HUES48 (cell line): Measurements from ENCODE around the gene NR3C1.

Experiments
- H3K27ac ChIP-seq: one replicate; pipeline ENCODE4 v1.7.0; 2013; ENCODE audit warnings: low read depth, low read length, inconsistent platforms
- H3K27me3 ChIP-seq: 2 replicates; pipeline ENCODE4 v1.6.1; 2013; ENCODE audit warnings: mild to moderate bottlenecking, low read length; ENCODE audit not compliant: control insufficient read depth, insufficient read depth
- H3K36me3 ChIP-seq: 2 replicates; pipeline ENCODE4 v1.6.1; 2013; ENCODE audit warnings: low read length; ENCODE audit not compliant: control insufficient read depth, insufficient read depth
- H3K4me1 ChIP-seq: 2 replicates; pipeline ENCODE4 v1.6.1; 2013; ENCODE audit warnings: mild to moderate bottlenecking, low read length; ENCODE audit not compliant: control insufficient read depth, insufficient read depth
- H3K4me3 ChIP-seq: 2 replicates; pipeline ENCODE4 v1.5.1; 2013; ENCODE audit warnings: mild to moderate bottlenecking, low read depth, low read length
- H3K9ac ChIP-seq: 2 replicates; pipeline ENCODE4 v1.6.1; 2013; ENCODE audit warnings: mild to moderate bottlenecking, low read depth, low read length, moderate library complexity
- H3K9me3 ChIP-seq: 2 replicates; pipeline ENCODE4 v1.6.1; 2013; ENCODE audit warnings: low read length; ENCODE audit not compliant: control insufficient read depth, insufficient read depth

Gene NR3C1

GRCh38 chr5:143359869-143360268, 43.6 kb downstream of the NR3C1 start:
- Histone ChIP-seq H3K4me1 (peaks cover 25% of the 10 kb centered on the region), H3K4me3 (no peak overlapping the region), H3K27me3 (no peaks in the 10 kb centered on the region), H3K9me3 (no peaks in the 10 kb centered on the region), H3K36me3 (no peaks in the 10 kb centered on the region), H3K27ac (no peak overlapping the region), H3K9ac (no peak overlapping the region)

- Histone ChIP-seq H3K27ac (no peak overlapping the region), H3K4me1 (peaks cover 15% of the 10 kb centered on the region), H3K36me3 (no peaks in the 10 kb centered on the region), H3K27me3 (no peaks in the 10 kb centered on the region), H3K9me3 (no peaks in the 10 kb centered on the region), H3K9ac (no peak overlapping the region), H3K4me3 (no peak overlapping the region)
These were observed 46.5 kb downstream of the NR3C1 start for GRCh38 chr5:143356855-143357583.

GRCh38 chr5:143355710-143356109, 47.8 kb downstream of the NR3C1 start:
- no peaks in the 10 kb centered on the region for H3K27me3 ChIP-seq
- no peak overlapping the region for H3K4me3 ChIP-seq
- H3K4me1 ChIP-seq, result peaks cover 8% of the 10 kb centered on the region
- no peaks in the 10 kb centered on the region for H3K36me3 ChIP-seq
- no peak overlapping the region for H3K27ac ChIP-seq
- H3K9me3 ChIP-seq, result no peaks in the 10 kb centered on the region
- H3K9ac ChIP-seq, result no peak overlapping the region

GRCh38 chr5:143354025-143354424, 49.5 kb downstream of the NR3C1 start:
- H3K9ac ChIP-seq, result no peak overlapping the region
- no peaks in the 10 kb centered on the region for H3K27me3 ChIP-seq
- peaks cover 5% of the 10 kb centered on the region; the same call in 1 of the 2 replicates for H3K4me1 ChIP-seq
- H3K9me3 ChIP-seq, result no peaks in the 10 kb centered on the region
- H3K27ac ChIP-seq, result no peak overlapping the region
- no peaks in the 10 kb centered on the region for H3K36me3 ChIP-seq
- no peak overlapping the region for H3K4me3 ChIP-seq

GRCh38 chr5:143352691-143353090, 50.8 kb downstream of the NR3C1 start:
- no peak overlapping the region for H3K4me3 ChIP-seq
- H3K27ac ChIP-seq, result no peak overlapping the region
- peaks cover 7% of the 10 kb centered on the region; the same call in 1 of the 2 replicates for H3K4me1 ChIP-seq
- no peak overlapping the region for H3K9ac ChIP-seq
- H3K36me3 ChIP-seq, result no peaks in the 10 kb centered on the region
- H3K27me3 ChIP-seq, result no peaks in the 10 kb centered on the region
- no peaks in the 10 kb centered on the region for H3K9me3 ChIP-seq

GRCh38 chr5:143350751-143351602, 52.5 kb downstream of the NR3C1 start:
- Histone ChIP-seq H3K4me1 (peaks cover 7% of the 10 kb centered on the region; the same call in 1 of the 2 replicates), H3K4me3 (no peak overlapping the region), H3K27ac (no peak overlapping the region), H3K36me3 (no peaks in the 10 kb centered on the region), H3K9ac (no peak overlapping the region), H3K27me3 (no peaks in the 10 kb centered on the region), H3K9me3 (no peaks in the 10 kb centered on the region)

GRCh38 chr5:143350341-143350740, 53.1 kb downstream of the NR3C1 start:
- H3K4me3 ChIP-seq, result no peak overlapping the region

GRCh38 chr5:143349177-143349576, 54.3 kb downstream of the NR3C1 start:
- Histone ChIP-seq H3K4me3 (no peak overlapping the region), H3K9me3 (no peaks in the 10 kb centered on the region), H3K4me1 (peaks cover 3% of the 10 kb centered on the region; the same call in 1 of the 2 replicates), H3K9ac (no peak overlapping the region), H3K27ac (no peak overlapping the region), H3K36me3 (no peaks in the 10 kb centered on the region), H3K27me3 (no peaks in the 10 kb centered on the region)

More at GRCh38 chr5:143350341-143350740, 53.1 kb downstream of the NR3C1 start:
- Histone ChIP-seq H3K27ac (no peak overlapping the region), H3K4me1 (peaks cover 3% of the 10 kb centered on the region; the same call in 1 of the 2 replicates), H3K36me3 (no peaks in the 10 kb centered on the region), H3K9ac (no peak overlapping the region), H3K27me3 (no peaks in the 10 kb centered on the region), H3K9me3 (no peaks in the 10 kb centered on the region)

- Histone ChIP-seq H3K4me3 (no peak overlapping the region), H3K9ac (no peak overlapping the region), H3K36me3 (no peaks in the 10 kb centered on the region), H3K4me1 (peaks cover 3% of the 10 kb centered on the region; the same call in 1 of the 2 replicates), H3K9me3 (no peaks in the 10 kb centered on the region), H3K27ac (no peak overlapping the region), H3K27me3 (no peaks in the 10 kb centered on the region)
These were observed 55.7 kb downstream of the NR3C1 start for GRCh38 chr5:143347698-143348344.

GRCh38 chr5:143347046-143347445, 56.4 kb downstream of the NR3C1 start:
- Histone ChIP-seq H3K4me1 (peaks cover 3% of the 10 kb centered on the region; the same call in 1 of the 2 replicates), H3K27me3 (no peaks in the 10 kb centered on the region), H3K9ac (no peak overlapping the region), H3K27ac (no peak overlapping the region), H3K36me3 (no peaks in the 10 kb centered on the region), H3K9me3 (no peaks in the 10 kb centered on the region), H3K4me3 (no peak overlapping the region)
